ENCODE data around the gene KIAA1586. TPM values are rescaled to one million over a fixed set of nuclear protein-coding genes. Genes with fewer than 3 reads are reported as not detected.
"Not testable (repeated sequence)": the region's sequence is repeated elsewhere in the genome, so short reads cannot be mapped to it uniquely, and the experiment has no call there.

KIAA1586 gene
- polyA plus RNA-seq, 4 donors = 21.2 to 34.5 (median 23.5) TPM

GRCh38 chr6:57044568-57044967 is 1.9 kb upstream of the KIAA1586 start:
- DNase-seq (ENCODE audit: low read depth in 4 of 4, low spot score in 3 of 4) = no peak

GRCh38 chr6:57047257-57047585 is 728 bp downstream of the KIAA1586 start:
- DNase-seq (ENCODE audit: low read depth in 4 of 4, low spot score in 3 of 4) = not testable (repeated sequence)

- DNase-seq (ENCODE audit: low read depth in 4 of 4, low spot score in 3 of 4) = not testable (repeated sequence)
Measured at GRCh38 chr6:57047859-57048258, 1.4 kb downstream of the KIAA1586 start.

GRCh38 chr6:57048577-57048976 is 2.1 kb downstream of the KIAA1586 start:
- no peak for DNase-seq (ENCODE audit: low read depth in 4 of 4, low spot score in 3 of 4)

GRCh38 chr6:57063847-57064246 is 17.4 kb downstream of the KIAA1586 start:
- DNase-seq (ENCODE audit: low read depth in 4 of 4, low spot score in 3 of 4) = no peak

GRCh38 chr6:57064809-57065208 is 18.3 kb downstream of the KIAA1586 start:
- no peak for DNase-seq (ENCODE audit: low read depth in 4 of 4, low spot score in 3 of 4)

- no peak for DNase-seq (ENCODE audit: low read depth in 4 of 4, low spot score in 3 of 4)
Measured at GRCh38 chr6:57068061-57068460, 21.6 kb downstream of the KIAA1586 start.

- no peak for DNase-seq (ENCODE audit: low read depth in 4 of 4, low spot score in 3 of 4)
Measured at GRCh38 chr6:57069228-57069627, 22.7 kb downstream of the KIAA1586 start.

GRCh38 chr6:57069920-57070331 is 23.4 kb downstream of the KIAA1586 start:
- DNase-seq (ENCODE audit: low read depth in 4 of 4, low spot score in 3 of 4) = no peak

GRCh38 chr6:57072108-57072507 is 25.6 kb downstream of the KIAA1586 start:
- no peak for DNase-seq (ENCODE audit: low read depth in 4 of 4, low spot score in 3 of 4)

- DNase-seq (ENCODE audit: low read depth in 4 of 4, low spot score in 3 of 4) = no peak
Measured at GRCh38 chr6:57074383-57074782, 27.9 kb downstream of the KIAA1586 start.

GRCh38 chr6:57075092-57075491 is 28.6 kb downstream of the KIAA1586 start:
- DNase-seq (ENCODE audit: low read depth in 4 of 4, low spot score in 3 of 4) = no peak

- DNase-seq (ENCODE audit: low read depth in 4 of 4, low spot score in 3 of 4) = no peak
Measured at GRCh38 chr6:57078531-57079207, 32.2 kb downstream of the KIAA1586 start.

GRCh38 chr6:57085471-57085870 is 39.0 kb downstream of the KIAA1586 start:
- no peak for DNase-seq (ENCODE audit: low read depth in 4 of 4, low spot score in 3 of 4)

- DNase-seq (ENCODE audit: low read depth in 4 of 4, low spot score in 3 of 4) = no peak
Measured at GRCh38 chr6:57086843-57087242, 40.4 kb downstream of the KIAA1586 start.

- no peak for DNase-seq (ENCODE audit: low read depth in 4 of 4, low spot score in 3 of 4)
Measured at GRCh38 chr6:57087916-57088315, 41.4 kb downstream of the KIAA1586 start.

- DNase-seq (ENCODE audit: low read depth in 4 of 4, low spot score in 3 of 4) = no peak
Measured at GRCh38 chr6:57089265-57089664, 42.8 kb downstream of the KIAA1586 start.

- DNase-seq (ENCODE audit: low read depth in 4 of 4, low spot score in 3 of 4) = peak; percentile 90 to 93 (median 92)
Measured at GRCh38 chr6:57089687-57090457, 43.4 kb downstream of the KIAA1586 start, which contains the start of gene ZNF451. TSS of gene ZNF451 (plus strand) at chr6:57090188. CDS start at chr6:57090254, 66 bp downstream.

- DNase-seq (ENCODE audit: low read depth in 4 of 4, low spot score in 3 of 4) = not testable (repeated sequence)
Measured at GRCh38 chr6:57090458-57091067, 44.1 kb downstream of the KIAA1586 start.

- not testable (repeated sequence) for DNase-seq (ENCODE audit: low read depth in 4 of 4, low spot score in 3 of 4)
Measured at GRCh38 chr6:57091375-57091774, 44.9 kb downstream of the KIAA1586 start.

GRCh38 chr6:57094689-57095088 is 48.2 kb downstream of the KIAA1586 start:
- no peak for DNase-seq (ENCODE audit: low read depth in 4 of 4, low spot score in 3 of 4)

- DNase-seq (ENCODE audit: low read depth in 4 of 4, low spot score in 3 of 4) = no peak
Measured at GRCh38 chr6:57097596-57097995, 51.1 kb downstream of the KIAA1586 start.
